Loucy (cell line): ENCODE results near the gene HSPB8.

Source experiments
- H2AFZ ChIP-seq: fragments of 200-600 bp; sonication (generic); 2 replicates; pipeline ENCODE4 v1.6.0; 2016; ENCODE audit warnings: antibody characterized with exemption, mild to moderate bottlenecking, low read length, moderate library complexity
- H3F3A ChIP-seq: fragments of 200-600 bp; 2 replicates; pipeline ENCODE4 v1.6.0; 2016; ENCODE audit warnings: antibody characterized with exemption, low read depth, mild to moderate bottlenecking
- H3K27me3 ChIP-seq: fragments of 200-600 bp; sonication (generic); 2 replicates; pipeline ENCODE4 v1.6.1; 2014; ENCODE audit warnings: low read length, mild to moderate bottlenecking; ENCODE audit not compliant: insufficient read depth, poor library complexity, severe bottlenecking
- H3K36me3 ChIP-seq: fragments of 200-600 bp; sonication (generic); 2 replicates; pipeline ENCODE4 v1.6.1; 2016; ENCODE audit warnings: low read length; ENCODE audit not compliant: insufficient read depth
- H3K4me1 ChIP-seq: fragments of 200-600 bp; sonication (generic); 2 replicates; pipeline ENCODE4 v1.5.1; 2014; ENCODE audit warnings: low read length, mild to moderate bottlenecking; ENCODE audit not compliant: insufficient read depth, poor library complexity, severe bottlenecking
- H3K4me2 ChIP-seq: fragments of 200-600 bp; sonication (generic); 2 replicates; pipeline ENCODE4 v1.6.0; 2014; ENCODE audit warnings: antibody characterized with exemption, low read length, low read depth, mild to moderate bottlenecking; ENCODE audit not compliant: poor library complexity, severe bottlenecking
- H3K4me3 ChIP-seq: fragments of 200-600 bp; sonication (generic); 2 replicates; pipeline ENCODE4 v1.5.1; 2014; ENCODE audit warnings: low read length, mild to moderate bottlenecking, mixed read lengths; ENCODE audit not compliant: poor library complexity, severe bottlenecking
- H3K79me2 ChIP-seq: fragments of 200-600 bp; sonication (generic); 2 replicates; pipeline ENCODE4 v1.6.1; 2014; ENCODE audit warnings: low read length; ENCODE audit not compliant: insufficient read depth
- H3K9ac ChIP-seq: fragments of 200-600 bp; sonication (generic); 2 replicates; pipeline ENCODE4 v1.6.0; 2014; ENCODE audit warnings: mild to moderate bottlenecking, low read depth, low read length, moderate library complexity; ENCODE audit not compliant: poor library complexity, severe bottlenecking
- H3K9me2 ChIP-seq: fragments of 200-600 bp; sonication (generic); replicated peaks from 2 replicates; pipeline ENCODE4 v1.6.1; 2016; ENCODE audit warnings: low read depth, low read length, mixed read lengths
- H3K9me3 ChIP-seq: fragments of 200-600 bp; sonication (generic); 2 replicates; pipeline ENCODE4 v1.6.1; 2014; ENCODE audit warnings: mild to moderate bottlenecking, antibody characterized with exemption, low read length, low read depth; ENCODE audit not compliant: insufficient read depth
- H4K20me1 ChIP-seq: fragments of 200-600 bp; sonication (generic); 2 replicates; pipeline ENCODE4 v1.6.0; 2014; ENCODE audit warnings: antibody characterized with exemption, low read length, mild to moderate bottlenecking; ENCODE audit not compliant: insufficient read depth, poor library complexity, severe bottlenecking
- CTCF ChIP-seq: fragments of 200-600 bp; sonication (generic); conservative IDR thresholded peaks from 2 replicates; pipeline ENCODE4 v1.5.1; 2014; ENCODE audit warnings: mild to moderate bottlenecking, antibody characterized with exemption, low read length
- EZH2phosphoT487 ChIP-seq: fragments of 200-600 bp; IDR thresholded peaks from 2 replicates; pipeline ENCODE4 v1.6.1; 2018; ENCODE audit warnings: antibody characterized with exemption, mild to moderate bottlenecking, moderate library complexity, borderline replicate concordance

Gene HSPB8

GRCh38 chr12:119202544-119202943, 23.8 kb downstream of the HSPB8 start:
- Histone ChIP-seq H3F3A (no peaks in the 10 kb centered on the region), H3K4me3 (no peak overlapping the region), H3K4me1 (no peaks in the 10 kb centered on the region), H3K27me3 (no peaks in the 10 kb centered on the region), H3K36me3 (no peaks in the 10 kb centered on the region), H3K79me2 (no peaks in the 10 kb centered on the region), H2AFZ (no peak overlapping the region), H3K4me2 (no peak overlapping the region), H3K9ac (no peak overlapping the region), H4K20me1 (no peaks in the 10 kb centered on the region), H3K9me2 (no peaks in the 10 kb centered on the region), H3K9me3 (no peaks in the 10 kb centered on the region)
- TF ChIP-seq EZH2phosphoT487 (no peak), CTCF (no peak)

GRCh38 chr12:119204131-119204530, 25.4 kb downstream of the HSPB8 start:
- H2AFZ ChIP-seq = no peak overlapping the region
- H3K36me3 ChIP-seq = no peaks in the 10 kb centered on the region
- H4K20me1 ChIP-seq = no peaks in the 10 kb centered on the region
- H3K79me2 ChIP-seq = no peaks in the 10 kb centered on the region
- no peaks in the 10 kb centered on the region for H3K27me3 ChIP-seq
- no peaks in the 10 kb centered on the region for H3K9me3 ChIP-seq
- no peaks in the 10 kb centered on the region for H3K9me2 ChIP-seq
- no peaks in the 10 kb centered on the region for H3F3A ChIP-seq
- H3K4me1 ChIP-seq = no peaks in the 10 kb centered on the region
- H3K4me2 ChIP-seq = no peak overlapping the region
- TF ChIP-seq EZH2phosphoT487 = no peak
- TF ChIP-seq CTCF = no peak
- H3K9ac ChIP-seq = no peak overlapping the region
- H3K4me3 ChIP-seq = no peak overlapping the region

- Histone ChIP-seq H3F3A (no peaks in the 10 kb centered on the region), H4K20me1 (no peaks in the 10 kb centered on the region), H3K9me3 (no peaks in the 10 kb centered on the region), H3K4me1 (no peaks in the 10 kb centered on the region), H3K9me2 (no peaks in the 10 kb centered on the region), H2AFZ (no peak overlapping the region), H3K9ac (no peak overlapping the region), H3K79me2 (no peaks in the 10 kb centered on the region), H3K4me2 (no peak overlapping the region), H3K4me3 (no peak overlapping the region), H3K27me3 (no peaks in the 10 kb centered on the region), H3K36me3 (no peaks in the 10 kb centered on the region)
- no peak for TF ChIP-seq CTCF
- TF ChIP-seq EZH2phosphoT487 = no peak
Observed at GRCh38 chr12:119204671-119205285, 26.0 kb downstream of the HSPB8 start.
